Activated T-helper 1 cell treated with Interleukin-2 at 50 U/mL for 16 hours (primary cell): ENCODE data around the gene USP5.
"Not testable (repeated sequence)": the region's sequence is repeated elsewhere in the genome, so short reads cannot be mapped to it uniquely, and the experiment has no call there.

Experiments used
- DNase-seq: peaks from one replicate; pipeline ENCODE4 v3.0.0-alpha.2; 2020; ENCODE audit warnings: low read depth

Gene USP5

DNA sequence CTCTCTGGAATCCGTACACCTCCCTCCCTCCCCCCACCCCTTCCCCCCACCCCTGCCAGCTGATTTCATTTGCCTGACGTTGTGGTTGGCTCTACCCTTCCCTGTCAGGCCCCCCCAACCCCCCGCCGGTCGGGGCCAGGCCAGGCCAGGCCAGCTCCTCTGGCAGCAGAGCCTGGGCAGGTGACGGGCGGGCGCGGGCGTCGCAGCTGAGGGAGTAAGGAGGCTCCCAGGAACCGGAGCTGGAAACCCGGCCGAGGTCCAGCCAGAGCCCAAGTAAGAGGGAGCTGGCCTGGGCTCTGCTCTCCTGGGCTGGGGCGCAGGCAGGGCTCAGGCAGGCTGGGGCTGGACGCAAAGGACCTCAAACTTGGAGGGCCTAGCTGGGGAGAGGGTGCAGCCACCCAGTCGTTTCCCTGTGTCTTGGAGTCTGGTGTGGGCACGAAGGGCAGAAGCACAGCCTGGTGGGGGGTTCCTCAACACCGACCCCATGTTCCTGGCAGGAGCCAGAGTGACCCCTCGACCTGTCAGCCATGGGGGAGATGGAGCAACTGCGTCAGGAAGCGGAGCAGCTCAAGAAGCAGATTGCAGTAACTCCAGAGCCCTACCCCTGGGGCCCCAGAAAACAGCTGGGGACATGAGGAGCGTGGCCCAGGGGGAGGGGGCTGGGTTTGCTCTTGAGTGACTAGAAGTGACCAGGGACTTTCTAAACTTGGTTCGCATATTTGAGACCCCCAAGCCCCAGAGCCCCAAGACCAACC is 11.0 kb upstream of the USP5 start, which contains the start of gene GNB3:
Gene GNB3, plus strand, starts transcription at position 165 of the 755 bp plus-strand sequence. Its CDS starts 363 bp downstream, at position 528.
- no peak for DNase-seq

DNA sequence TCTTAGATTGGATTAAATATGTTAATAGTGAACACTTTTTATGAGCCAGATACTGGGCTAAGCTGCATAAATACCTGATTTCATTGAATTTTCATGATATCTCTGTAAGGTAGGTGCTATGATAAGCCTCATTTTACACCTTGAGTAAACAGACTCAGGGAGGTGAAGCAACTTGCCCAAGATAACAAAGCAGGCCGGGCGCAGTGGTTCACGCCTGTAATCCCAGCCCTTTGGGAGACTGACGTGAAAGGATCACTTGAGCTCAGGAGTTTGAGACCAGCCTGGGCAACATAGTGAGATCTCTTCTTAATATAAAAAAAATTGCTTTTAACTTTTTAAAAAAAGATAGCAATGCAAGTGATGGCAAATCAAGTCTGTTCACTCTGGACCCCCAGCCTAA is 9.9 kb upstream of the USP5 start:
- no peak for DNase-seq

DNA sequence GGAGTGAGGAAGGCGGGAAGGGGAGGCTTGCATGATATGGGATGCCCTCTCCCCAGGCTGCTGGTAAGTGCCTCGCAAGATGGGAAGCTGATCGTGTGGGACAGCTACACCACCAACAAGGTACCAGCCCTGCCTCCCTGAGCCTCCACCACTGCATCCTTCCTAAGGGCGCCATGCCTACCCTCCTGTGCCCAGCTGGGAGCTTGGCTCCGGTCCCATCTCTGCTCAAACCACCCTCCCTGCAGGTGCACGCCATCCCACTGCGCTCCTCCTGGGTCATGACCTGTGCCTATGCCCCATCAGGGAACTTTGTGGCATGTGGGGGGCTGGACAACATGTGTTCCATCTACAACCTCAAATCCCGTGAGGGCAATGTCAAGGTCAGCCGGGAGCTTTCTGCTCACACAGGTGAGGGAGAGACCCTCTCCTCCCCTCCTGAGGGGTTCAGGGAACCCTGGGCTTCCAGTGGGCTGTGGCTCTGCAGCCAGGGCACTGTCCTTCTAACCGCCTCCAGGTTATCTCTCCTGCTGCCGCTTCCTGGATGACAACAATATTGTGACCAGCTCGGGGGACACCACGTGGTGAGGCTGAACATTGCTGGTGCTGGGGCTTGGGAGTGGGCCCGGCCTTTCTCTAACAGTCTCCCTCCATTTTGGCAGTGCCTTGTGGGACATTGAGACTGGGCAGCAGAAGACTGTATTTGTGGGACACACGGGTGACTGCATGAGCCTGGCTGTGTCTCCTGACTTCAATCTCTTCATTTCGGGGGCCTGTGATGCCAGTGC is 8.6 kb upstream of the USP5 start:
- no peak for DNase-seq

DNA sequence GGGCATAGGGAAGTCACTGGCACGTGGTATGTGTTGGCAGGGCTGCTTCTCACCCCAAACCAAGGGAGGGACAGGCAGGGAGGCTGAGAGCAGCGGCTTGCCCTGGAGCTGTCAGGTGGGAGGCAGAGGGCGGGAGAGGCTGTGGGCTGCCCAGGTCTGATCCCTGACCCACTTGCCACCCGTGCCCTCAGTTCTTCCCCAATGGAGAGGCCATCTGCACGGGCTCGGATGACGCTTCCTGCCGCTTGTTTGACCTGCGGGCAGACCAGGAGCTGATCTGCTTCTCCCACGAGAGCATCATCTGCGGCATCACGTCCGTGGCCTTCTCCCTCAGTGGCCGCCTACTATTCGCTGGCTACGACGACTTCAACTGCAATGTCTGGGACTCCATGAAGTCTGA is 6.6 kb upstream of the USP5 start:
- no peak for DNase-seq

DNA sequence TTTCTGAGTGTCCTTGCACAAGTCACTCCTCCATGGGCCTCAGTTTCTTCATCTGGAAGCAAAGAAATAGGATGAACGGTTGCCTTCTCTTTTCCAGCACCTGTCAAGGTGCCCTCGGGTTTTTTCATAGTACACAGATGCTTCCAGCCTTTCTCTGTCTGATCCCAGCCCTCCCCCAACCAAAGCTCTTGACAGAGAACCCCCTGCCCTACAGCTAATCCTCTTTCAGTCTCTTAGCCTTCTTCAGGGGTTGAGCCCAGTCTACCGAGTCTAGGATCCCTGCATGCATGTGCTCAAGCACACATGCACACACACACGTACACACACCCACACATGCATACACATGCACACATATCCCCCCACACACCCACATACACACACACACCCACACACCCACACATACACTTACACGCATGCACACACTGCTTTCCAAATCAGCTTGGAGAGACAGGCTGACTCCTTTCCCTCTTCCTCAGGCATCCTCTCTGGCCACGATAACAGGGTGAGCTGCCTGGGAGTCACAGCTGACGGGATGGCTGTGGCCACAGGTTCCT is 5.6 kb upstream of the USP5 start:
- no peak for DNase-seq

DNA sequence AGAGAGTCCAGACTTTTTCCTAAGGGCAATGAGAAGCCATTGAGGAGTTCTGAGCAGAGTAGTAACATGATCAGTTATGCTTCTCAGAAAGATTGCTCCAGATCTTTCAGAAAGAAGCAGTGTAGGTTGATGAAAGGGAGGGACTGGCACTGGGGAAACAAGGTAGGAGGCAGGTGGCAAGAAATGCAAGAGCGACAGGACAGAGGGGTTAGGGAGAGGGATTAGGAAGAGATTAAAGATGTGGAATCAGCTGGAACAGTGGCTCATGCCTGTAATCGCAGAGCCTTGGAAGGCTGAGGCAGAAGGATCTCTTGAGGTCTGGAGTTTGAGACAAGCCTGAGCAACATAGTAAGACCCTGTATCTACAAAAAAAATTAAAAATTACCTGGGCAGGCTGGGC is 4.3 kb upstream of the USP5 start:
- DNase-seq: no peak

DNA sequence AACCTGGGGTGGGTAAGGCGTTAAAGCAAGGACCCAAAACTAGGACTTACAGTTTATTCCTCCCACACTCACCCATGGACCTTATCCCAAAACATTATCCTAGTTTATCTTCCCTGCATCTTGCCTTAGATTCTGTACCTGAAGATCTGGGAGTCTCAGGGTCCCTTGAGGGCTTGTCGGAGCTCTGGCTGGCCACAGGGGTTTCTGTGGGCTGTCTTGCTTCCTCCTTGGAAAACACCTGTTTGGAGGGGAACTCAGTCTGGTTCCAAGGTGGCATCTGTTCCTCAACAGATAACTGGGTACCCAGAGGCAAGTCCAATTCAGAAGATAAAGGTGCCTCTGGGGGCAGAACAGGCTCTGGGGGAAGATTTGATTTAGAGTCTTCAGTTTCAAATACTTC is 2.5 kb upstream of the USP5 start:
- DNase-seq: no peak

DNA sequence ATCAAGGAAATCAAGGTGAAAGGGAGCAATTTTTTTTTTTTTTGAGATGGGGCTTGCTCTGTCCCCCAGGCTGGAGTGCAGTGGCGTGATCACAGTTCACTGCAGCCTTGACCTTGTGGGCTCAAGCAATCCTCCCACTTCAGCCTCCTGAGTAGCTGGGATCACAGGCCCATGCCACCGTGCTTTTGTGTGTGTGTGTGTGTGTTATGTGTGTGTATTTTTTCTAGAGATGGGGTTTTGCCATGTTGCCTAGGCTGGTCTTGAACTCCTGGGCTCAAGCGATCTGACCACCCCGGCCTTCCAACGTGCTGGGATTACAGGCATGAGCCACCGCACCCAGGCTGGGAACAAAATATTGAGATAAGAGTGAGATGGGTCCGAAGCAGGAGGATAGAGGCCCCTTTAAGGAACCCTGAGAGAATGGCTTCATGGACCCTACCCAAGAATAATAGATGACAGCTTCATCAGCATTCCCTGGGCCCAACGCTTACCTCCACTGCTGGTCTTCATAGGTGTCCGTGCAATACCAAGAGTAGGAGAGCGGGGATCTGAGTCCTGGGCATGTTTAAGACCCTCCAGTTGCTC is 1.9 kb upstream of the USP5 start:
- no peak for DNase-seq

DNA sequence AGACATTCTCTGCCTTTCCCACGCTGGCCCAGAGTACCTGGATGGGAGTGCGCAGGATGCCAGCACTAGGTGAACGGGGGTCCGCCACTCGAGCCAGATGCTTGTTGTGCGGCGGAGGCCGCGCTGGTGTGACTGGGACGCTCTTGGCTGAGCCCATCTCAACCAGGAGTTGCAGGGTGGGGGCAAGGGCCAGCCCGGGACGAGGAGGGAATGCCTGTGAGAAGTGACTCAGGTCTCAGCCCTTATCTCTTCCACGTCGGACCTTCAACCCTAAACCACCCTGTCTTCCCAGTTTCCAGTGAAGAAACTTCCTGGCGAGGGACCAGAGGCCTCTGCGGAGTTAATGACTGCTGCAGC is 1.2 kb upstream of the USP5 start:
- no peak for DNase-seq

DNA sequence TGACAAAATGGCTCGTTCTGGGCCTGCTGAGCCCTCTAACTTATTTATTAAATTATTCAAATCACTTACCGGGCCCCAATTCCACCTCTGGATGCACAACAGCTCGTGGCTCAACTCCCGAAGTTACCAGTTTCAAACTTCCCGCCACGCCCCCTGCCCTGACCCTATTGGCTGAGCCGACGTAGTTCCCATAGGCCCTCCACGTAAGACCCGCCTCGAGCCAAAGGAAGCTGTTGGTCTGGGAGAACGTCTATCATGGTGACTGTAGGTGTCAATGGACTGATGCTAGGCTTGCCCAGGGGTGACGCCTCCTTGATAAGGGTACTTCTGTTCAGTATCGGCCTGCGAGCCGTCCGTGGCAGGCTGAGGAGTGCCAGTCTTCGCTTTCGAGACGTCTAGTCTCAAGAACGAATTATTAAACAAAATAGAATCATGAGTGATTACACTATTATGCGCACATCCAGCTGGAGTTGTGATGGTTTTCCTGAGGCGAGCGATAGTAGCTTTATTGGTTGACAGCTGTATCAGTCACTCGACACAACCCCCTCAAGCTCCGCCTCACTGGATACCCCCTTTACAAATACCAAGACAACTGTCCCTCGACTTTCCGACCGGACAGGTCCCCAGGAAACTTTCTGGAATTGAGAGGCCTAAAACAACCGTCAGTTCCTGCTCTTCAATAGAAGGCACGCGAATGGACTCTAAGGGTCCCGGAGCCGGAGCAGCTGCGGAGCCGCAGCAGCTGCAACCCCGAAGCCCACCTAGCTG is 613 bp upstream of the USP5 start, which contains the start of gene CDCA3:
Gene CDCA3, minus strand, starts transcription at position 134 of the 768 bp plus-strand sequence. CDS start 334 bp downstream, outside the sequence.
- DNase-seq: peak; percentile 79

DNA sequence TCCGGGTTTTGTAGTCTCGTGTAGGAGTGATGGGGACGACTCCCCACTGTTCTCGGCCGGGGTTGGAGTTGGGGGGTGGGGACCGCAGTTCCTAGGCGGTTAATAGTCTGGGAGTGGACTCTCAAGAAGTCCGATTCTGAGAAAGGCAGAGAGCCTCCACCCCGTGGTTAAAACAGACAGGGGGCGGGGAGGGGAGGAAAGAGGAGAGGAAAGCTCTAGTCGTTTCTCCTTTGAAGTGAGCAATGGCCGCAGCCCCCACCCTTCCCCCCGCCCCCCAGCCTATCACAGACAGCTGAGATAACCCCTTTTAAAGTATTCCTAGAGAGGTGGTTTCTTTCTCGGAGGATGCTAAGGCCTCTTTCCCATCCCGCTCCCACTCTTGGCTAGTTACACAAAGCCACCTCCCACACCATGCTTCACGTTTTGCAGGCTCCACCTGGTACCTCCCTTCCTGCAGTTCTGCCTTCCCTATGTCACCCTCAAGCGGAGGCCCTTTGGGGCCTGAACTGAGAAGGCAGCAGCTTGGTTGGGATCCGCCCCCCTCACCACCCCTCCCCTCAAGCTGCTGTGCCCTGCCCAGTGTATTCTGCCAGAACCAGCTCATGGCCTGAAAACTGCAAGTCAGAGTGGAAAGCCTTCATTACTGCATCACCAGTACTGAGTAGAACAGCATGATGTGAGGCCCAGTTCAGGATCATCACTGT is 853 bp downstream of the USP5 start:
- DNase-seq: peak; percentile 38

DNA sequence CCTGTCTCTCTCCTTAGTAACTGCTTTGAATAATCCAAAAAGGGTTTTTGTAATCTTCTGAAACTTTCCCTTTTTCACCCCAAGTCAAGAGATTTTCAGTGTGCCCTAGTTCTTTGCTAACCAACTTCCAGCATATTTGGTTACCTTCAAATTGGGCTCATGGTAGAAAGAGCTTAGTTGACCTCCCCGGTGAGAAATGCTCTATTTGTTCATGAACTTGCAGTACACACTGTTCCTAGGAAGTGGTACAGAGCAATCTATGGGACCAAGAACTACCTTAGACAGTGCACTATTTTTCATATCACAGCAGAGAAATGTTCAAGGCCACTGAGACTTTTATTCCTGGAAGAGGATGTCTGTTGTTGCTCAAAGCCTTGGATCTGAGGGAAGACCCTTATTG is 1.7 kb downstream of the USP5 start:
- DNase-seq: no peak

DNA sequence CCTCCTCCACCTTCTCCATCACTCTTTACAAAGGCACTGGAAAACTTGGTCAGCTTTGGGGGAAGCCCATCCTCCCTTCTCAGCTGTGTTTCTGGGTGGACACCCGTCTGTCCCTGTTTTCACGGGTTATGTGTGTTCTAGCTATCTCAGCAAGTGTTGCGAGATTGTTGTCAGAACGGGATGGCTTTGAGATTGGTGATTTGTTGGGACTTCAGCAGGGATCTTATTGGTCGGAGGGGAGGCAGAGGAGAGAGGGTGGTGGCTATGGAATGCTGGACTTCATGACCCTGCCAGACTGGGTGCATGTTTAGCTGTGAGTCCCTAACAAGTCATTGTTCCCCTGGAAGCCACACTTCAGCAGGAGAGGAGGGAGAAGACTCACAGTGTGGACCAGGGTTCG is 2.1 kb downstream of the USP5 start:
- DNase-seq: no peak

DNA sequence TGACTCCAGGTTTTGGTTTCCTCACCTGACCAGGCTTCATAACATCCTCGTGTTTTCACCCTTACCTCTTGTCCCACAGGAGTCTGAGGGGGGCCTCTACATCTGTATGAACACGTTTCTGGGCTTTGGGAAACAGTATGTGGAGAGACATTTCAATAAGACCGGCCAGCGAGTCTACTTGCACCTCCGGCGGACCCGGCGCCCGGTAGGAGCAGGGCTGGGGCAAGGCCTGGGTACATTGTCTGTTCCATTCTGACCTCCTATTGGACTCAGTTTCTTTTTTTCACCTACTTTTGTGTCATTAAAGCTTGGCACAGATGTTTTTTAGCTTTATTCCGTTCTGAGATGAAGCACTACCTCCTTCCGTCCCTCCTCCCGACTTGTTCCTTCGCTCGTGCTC is 3.4 kb downstream of the USP5 start:
- DNase-seq: no peak

DNA sequence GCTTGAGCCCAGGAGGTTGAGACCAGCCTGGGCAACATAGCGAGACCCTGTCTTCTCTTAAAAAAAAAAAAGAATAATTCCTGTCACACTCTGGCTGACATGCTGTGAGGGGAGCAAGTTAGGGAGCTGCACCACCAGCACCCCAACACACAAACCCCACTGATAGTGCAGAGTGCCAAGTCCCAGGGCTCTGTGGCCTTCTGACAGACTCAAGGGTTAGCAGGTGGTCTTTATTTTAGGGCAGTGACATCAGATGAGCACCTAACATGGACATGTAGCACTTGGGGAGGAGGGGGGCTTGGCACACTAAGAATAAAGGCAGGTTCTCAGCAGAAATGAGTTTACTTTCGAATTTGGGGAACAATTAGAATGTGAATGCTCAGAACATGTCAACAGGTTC is 6.8 kb downstream of the USP5 start:
- DNase-seq: no peak

DNA sequence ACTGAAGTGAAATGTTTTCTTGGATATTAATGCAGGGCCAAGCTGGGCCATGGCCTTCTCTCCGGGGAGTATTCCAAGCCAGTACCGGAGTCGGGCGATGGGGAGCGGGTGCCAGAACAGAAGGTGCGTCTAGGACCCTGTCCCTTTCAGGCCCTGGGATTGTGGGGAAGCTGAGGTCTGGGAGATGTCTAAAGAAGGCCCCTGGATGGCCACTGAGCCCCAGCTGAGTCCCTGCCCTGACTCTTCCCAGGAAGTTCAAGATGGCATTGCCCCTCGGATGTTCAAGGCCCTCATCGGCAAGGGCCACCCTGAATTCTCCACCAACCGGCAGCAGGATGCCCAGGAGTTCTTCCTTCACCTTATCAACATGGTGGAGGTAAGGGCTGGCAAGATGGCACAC is 8.2 kb downstream of the USP5 start:
- no peak for DNase-seq

DNA sequence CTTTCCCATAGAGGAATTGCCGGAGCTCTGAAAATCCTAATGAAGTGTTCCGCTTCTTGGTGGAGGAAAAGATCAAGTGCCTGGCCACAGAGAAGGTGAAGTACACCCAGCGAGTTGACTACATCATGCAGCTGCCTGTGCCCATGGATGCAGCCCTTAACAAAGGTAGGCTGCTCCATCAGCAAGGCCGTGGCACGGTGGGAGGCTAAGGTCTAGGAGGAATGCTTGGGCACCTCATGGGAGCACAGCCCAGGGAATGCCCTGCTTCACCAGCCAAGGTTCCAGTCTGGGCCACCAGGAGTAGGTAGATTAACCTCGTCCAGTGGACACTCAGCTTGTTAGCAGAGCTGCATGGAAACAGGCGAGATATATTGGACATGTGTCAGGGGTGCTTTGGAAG is 9.0 kb downstream of the USP5 start:
- DNase-seq: no peak

DNA sequence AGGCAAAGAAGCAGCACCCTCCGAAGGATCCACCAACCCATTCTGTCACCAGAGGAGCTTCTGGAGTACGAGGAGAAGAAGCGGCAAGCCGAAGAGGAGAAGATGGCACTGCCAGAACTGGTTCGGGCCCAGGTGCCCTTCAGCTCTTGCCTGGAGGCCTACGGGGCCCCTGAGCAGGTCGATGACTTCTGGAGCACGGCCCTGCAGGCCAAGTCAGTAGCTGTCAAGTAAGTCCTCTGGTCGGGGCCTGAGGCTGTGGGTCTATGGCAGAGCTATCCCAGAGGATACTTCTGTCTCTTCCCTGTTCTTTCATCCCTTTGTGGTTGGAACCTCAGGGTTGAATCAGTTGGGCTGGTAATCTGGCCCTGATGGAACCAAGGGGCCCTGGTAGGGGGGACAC is 9.4 kb downstream of the USP5 start:
- no peak for DNase-seq

DNA sequence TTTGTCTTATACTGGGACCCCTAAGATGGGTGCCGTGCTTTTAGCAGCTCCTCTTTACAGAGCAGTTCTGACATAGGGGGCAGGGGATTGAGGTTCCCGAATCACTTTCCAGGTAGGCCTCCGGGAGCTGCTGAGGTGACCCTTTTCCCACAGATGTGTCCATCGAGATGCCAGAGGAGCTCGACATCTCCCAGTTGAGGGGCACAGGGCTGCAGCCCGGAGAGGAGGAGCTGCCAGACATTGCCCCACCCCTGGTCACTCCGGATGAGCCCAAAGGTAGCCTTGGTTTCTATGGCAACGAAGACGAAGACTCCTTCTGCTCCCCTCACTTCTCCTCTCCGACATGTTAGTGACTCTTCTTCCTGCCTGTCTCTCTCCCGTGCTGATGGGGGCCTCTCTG is 11.1 kb downstream of the USP5 start:
- DNase-seq: no peak

DNA sequence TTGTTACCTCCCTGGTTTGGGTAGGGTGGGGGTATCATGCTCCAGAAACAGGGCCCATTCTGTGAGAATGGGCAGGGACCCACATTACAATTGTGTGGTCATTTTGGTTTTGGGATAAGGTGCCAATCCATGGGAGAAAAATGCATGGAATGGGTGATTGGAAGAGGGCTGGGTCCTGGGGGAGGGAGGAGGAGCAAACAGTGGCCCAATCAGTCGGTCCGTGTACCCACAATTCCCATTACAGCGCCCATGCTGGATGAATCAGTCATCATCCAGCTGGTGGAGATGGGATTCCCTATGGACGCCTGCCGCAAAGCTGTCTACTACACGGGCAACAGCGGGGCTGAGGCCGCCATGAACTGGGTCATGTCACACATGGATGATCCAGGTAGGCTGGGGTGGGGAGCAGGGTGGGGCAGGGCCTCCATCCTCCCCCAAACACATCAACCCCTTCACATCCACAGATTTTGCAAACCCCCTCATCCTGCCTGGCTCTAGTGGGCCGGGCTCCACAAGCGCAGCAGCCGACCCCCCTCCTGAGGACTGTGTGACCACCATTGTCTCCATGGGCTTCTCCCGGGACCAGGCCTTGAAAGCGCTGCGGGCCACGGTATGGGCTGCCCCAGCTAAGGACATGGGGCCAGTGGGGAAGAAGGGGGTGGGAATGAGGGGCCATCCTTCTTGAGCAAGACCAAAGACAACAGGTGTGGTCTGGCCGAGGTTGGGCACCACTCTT is 11.8 kb downstream of the USP5 start:
- no peak for DNase-seq

DNA sequence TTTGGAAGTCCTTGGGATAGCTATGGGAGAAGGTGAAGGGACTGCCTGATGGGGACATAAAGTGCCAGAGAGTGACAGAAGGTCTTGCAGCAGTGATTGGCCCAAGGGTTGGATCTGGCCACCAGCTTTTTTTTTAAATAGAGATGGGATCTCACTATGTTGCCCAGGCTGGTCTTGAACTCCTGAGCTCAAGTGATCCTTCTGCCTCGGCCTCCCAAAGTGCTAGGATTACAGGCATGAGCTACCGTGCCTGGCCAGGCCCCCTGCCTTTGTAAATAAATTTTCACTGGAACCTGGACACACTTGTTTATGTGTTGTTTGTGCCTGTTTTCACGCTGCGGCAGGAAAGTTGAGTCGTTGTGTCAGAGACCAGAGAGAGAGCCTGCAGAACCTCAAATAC is 13.4 kb downstream of the USP5 start:
- not testable (repeated sequence) for DNase-seq
